Smooth muscle cell (in vitro differentiated cells): ENCODE data around the gene LYPD8. TPM values are rescaled to one million over a fixed set of nuclear protein-coding genes. Genes with fewer than 3 reads are reported as not detected.
"Not testable (repeated sequence)": the region's sequence is repeated elsewhere in the genome, so short reads cannot be mapped to it uniquely, and the experiment has no call there.

Experiments
- DNase-seq: peaks from one replicate; lab custom pipeline; 2025; ENCODE audit not compliant: unreplicated experiment; lab: John Stamatoyannopoulos, UW
- H2AFZ ChIP-seq: fragments of 200-600 bp; sonication (generic); 2 replicates; pipeline ENCODE4 v1.6.0; 2016; ENCODE audit warnings: antibody characterized with exemption, low read depth, mild to moderate bottlenecking
- H3F3A ChIP-seq: fragments of 200-600 bp; sonication (generic); 2 replicates; pipeline ENCODE4 v1.6.0; 2017; ENCODE audit warnings: antibody characterized with exemption, low read depth
- H3K27ac ChIP-seq: fragments of 200-600 bp; sonication (generic); 2 replicates; pipeline ENCODE4 v1.5.1; 2016; ENCODE audit warnings: low read depth, mild to moderate bottlenecking
- H3K27me3 ChIP-seq: fragments of 200-600 bp; sonication (generic); 2 replicates; pipeline ENCODE4 v1.6.1; 2016; ENCODE audit warnings: low read depth, mild to moderate bottlenecking
- H3K36me3 ChIP-seq: fragments of 200-600 bp; sonication (generic); 2 replicates; pipeline ENCODE4 v1.5.1; 2016; ENCODE audit warnings: low read depth
- H3K4me1 ChIP-seq: fragments of 200-600 bp; sonication (generic); 2 replicates; pipeline ENCODE4 v1.5.1; 2016; ENCODE audit warnings: low read depth
- H3K4me2 ChIP-seq: fragments of 200-600 bp; sonication (generic); 2 replicates; pipeline ENCODE4 v1.6.0; 2016; ENCODE audit warnings: mild to moderate bottlenecking
- H3K4me3 ChIP-seq: fragments of 200-600 bp; sonication (generic); 2 replicates; pipeline ENCODE4 v1.5.1; 2016; ENCODE audit warnings: mild to moderate bottlenecking
- H3K79me2 ChIP-seq: fragments of 200-600 bp; sonication (generic); 2 replicates; pipeline ENCODE4 v1.6.0; 2016; ENCODE audit warnings: low read depth, mild to moderate bottlenecking
- H3K9ac ChIP-seq: fragments of 200-600 bp; sonication (generic); 2 replicates; pipeline ENCODE4 v1.6.0; 2016; ENCODE audit warnings: low read depth
- H3K9me3 ChIP-seq: fragments of 200-600 bp; sonication (generic); replicated peaks from 2 replicates; pipeline ENCODE4 v1.5.1; 2016; ENCODE audit warnings: low read depth
- H4K20me1 ChIP-seq: fragments of 200-600 bp; sonication (generic); 2 replicates; pipeline ENCODE4 v1.6.0; 2016; ENCODE audit warnings: low read depth
- CTCF ChIP-seq: fragments of 200-600 bp; sonication (generic); IDR thresholded peaks from 2 replicates; pipeline ENCODE4 v1.5.1; 2017; ENCODE audit warnings: borderline replicate concordance, mild to moderate bottlenecking, antibody characterized with exemption; ENCODE audit not compliant: insufficient read depth, poor library complexity, severe bottlenecking
- WGBS: methylation state at CpG from one replicate; pipeline ENCODE4 v1.1.7; 2016; ENCODE audit warnings: low lambda C conversion rate; 5-methylcytosine and 5-hydroxymethylcytosine counted together
- polyA plus RNA-seq: library from polyadenylated mRNA; unstranded; fragments of >200 nt; fragmentation: Nextera tagmentation; extraction: Ambion mirVana; gene quantifications from 2 replicates; pipeline ENCODE4 v1.2.1, GENCODE V29; 2016
- total RNA-seq: library from RNA; depleted of rRNA; stranded (reverse); fragments of >200 nt; gene quantifications from 2 replicates; pipeline ENCODE4 v1.2.3, GENCODE V29; 2014

Gene LYPD8, protein sequence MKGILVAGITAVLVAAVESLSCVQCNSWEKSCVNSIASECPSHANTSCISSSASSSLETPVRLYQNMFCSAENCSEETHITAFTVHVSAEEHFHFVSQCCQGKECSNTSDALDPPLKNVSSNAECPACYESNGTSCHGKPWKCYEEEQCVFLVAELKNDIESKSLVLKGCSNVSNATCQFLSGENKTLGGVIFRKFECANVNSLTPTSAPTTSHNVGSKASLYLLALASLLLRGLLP
- total RNA-seq (not detected in 2 replicates), polyA plus RNA-seq (not detected in 2 replicates)

DNA sequence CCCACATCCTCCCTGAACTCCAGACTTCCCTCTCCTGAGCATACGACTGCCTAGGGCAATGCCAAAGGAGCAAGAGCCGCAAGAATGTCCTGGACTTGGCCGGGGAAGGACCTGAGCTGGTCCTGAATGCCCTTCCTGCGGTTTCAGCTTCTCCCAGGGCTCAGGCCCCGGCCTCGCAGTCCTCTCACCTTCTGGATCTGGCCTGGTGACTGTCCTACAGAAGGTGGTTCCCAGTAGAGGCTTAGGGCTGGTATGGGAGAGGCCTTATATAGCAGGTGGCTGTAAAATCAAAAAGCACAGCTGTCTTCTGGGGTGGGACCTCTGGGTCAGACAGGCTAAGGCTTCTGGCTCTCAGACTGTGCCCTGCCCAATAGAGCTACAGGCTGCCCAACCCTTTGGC is at the start of gene LYPD8:
Gene LYPD8, minus strand, starts transcription at position 243 of the 400 bp plus-strand sequence. CDS start 4,678 bp downstream, outside the sequence.
- H3K9me3 ChIP-seq = peaks cover under 1% of the 10 kb centered on the region
- no peaks in the 10 kb centered on the region for H3K79me2 ChIP-seq
- WGBS = 63% methylated on average over 6 of the region's 6 CpGs
- H3K27me3 ChIP-seq = no peaks in the 10 kb centered on the region
- no peaks in the 10 kb centered on the region for H3K4me1 ChIP-seq
- no peak within 1 kb of the TSS for H2AFZ ChIP-seq
- H3K9ac ChIP-seq = no peak within 1 kb of the TSS
- DNase-seq = no peak
- no peaks in the 10 kb centered on the region for H4K20me1 ChIP-seq
- no peaks in the 10 kb centered on the region for H3K36me3 ChIP-seq
- no peak within 1 kb of the TSS for H3K27ac ChIP-seq
- TF ChIP-seq CTCF = no peak
- H3K4me2 ChIP-seq = no peak within 1 kb of the TSS
- H3F3A ChIP-seq = no peaks in the 10 kb centered on the region
- H3K4me3 ChIP-seq = no peak within 1 kb of the TSS

DNA sequence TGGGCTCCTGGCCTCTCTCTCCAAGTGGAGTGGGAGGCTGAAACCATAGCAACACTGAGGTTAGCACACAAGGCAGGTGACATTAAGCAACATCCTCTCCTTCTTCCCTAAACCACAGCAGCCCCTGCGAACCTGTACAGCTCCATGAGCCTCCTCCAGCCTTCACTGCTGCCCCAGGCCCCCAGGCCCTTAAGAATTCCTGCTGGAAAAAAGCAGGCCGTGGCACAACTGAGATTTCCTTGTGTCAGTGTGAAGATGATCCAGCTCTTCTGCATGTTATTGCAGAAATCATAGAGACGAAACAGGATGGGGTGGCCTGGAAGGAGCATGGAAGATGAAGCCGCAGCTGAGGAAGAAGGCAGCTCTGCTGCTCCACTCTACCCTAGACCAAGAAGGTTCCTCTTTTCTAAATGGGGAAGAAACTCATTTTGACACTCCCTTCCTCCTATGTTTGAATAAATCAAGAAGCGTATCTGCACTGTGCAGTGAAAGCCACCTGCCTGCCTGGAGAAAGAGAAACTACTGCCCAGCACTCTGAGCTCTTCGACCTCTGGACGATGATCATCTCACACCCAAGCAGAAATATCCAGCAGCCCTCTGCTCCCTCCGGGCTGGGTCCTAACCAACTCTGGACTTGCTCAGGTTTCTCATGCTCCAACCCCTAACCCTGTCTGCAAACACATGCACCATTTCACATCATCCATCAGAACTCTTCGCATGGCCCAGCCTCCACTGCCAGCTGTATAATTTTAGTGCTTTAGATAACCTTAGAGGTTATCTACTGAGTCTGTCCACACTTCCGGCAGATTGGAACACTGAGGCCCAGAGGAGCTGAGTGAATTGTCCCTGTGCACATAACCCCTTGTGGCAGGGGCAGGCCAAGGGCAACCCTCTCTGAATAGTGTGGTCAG is 49.5 kb upstream of the LYPD8 start:
- Histone ChIP-seq H3K27me3 (no peaks in the 10 kb centered on the region), H3K4me2 (no peak overlapping the region), H3K4me1 (no peaks in the 10 kb centered on the region), H3K9me3 (peaks cover 4% of the 10 kb centered on the region), H2AFZ (no peak overlapping the region), H3K36me3 (no peaks in the 10 kb centered on the region), H3F3A (no peaks in the 10 kb centered on the region), H3K79me2 (no peaks in the 10 kb centered on the region), H3K4me3 (no peak overlapping the region), H3K27ac (no peak overlapping the region), H3K9ac (no peak overlapping the region), H4K20me1 (no peaks in the 10 kb centered on the region)
- 92% methylated on average over 10 of the region's 10 CpGs for WGBS
- no peak for TF ChIP-seq CTCF
- no peak for DNase-seq

DNA sequence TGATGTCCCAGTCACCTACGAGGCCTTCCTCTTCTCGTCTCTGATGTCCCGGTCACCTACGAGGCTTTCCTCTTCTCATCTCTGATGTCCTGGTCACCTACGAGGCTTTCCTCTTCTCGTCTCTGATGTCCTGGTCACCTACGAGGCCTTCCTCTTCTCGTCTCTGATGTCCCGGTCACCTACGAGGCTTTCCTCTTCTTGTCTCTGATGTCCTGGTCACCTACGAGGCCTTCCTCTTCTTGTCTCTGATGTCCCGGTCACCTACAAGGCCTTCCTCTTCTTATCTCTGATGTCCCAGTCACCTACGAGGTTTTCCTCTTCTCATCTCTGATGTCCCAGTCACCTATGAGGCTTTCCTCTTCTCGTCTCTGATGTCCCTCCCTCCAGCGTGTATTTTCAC is 47.9 kb upstream of the LYPD8 start:
- H4K20me1 ChIP-seq, H3K9me3 ChIP-seq, H3K4me2 ChIP-seq, H3K79me2 ChIP-seq, H3F3A ChIP-seq, H3K27me3 ChIP-seq, H3K36me3 ChIP-seq, DNase-seq, H3K9ac ChIP-seq, H3K4me3 ChIP-seq, H2AFZ ChIP-seq, H3K4me1 ChIP-seq, H3K27ac ChIP-seq: not testable (repeated sequence)
- 86% methylated on average over 15 of the region's 15 CpGs for WGBS

DNA sequence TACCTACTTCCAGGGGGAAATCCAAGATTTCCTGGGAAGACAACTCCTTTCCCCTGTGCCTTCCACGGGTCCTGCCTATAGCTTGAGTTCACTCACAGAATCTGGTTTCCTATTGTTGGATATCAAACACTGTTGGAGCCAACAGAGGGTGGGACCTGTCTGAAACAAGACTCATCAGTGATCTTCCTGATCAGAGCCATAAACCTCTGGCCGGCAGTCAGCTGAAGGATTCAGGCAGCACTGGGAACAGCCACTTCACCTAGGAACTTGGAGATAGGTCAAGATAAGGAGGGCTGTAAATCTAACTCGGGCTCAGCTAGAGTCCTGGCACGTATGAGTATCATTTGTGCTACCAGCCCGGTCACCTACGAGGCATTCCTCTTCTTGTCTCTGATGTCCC is 46.9 kb upstream of the LYPD8 start:
- no peaks in the 10 kb centered on the region for H4K20me1 ChIP-seq
- no peak for DNase-seq
- peaks cover 4% of the 10 kb centered on the region for H3K9me3 ChIP-seq
- WGBS = 84% methylated on average over 6 of the region's 6 CpGs
- H3K36me3 ChIP-seq = no peaks in the 10 kb centered on the region
- H3K79me2 ChIP-seq = no peaks in the 10 kb centered on the region
- H3K4me2 ChIP-seq = no peak overlapping the region
- H3K27me3 ChIP-seq = no peaks in the 10 kb centered on the region
- H3K9ac ChIP-seq = no peak overlapping the region
- TF ChIP-seq CTCF = no peak
- no peak overlapping the region for H2AFZ ChIP-seq
- no peaks in the 10 kb centered on the region for H3K4me1 ChIP-seq
- no peak overlapping the region for H3K4me3 ChIP-seq
- H3K27ac ChIP-seq = no peak overlapping the region
- no peaks in the 10 kb centered on the region for H3F3A ChIP-seq
